GM19099 (cell line): Measurements from ENCODE around the gene NUP37.

Source experiments
- POLR2A ChIP-seq: IDR thresholded peaks from 3 replicates; pipeline ENCODE4 v1.6.1; 2011; ENCODE audit warnings: low read depth; ENCODE audit not compliant: insufficient read length; ENCODE audit errors: extremely low read depth

NUP37 gene

GRCh38 chr12:102033991-102034745 is 85.7 kb downstream of the NUP37 start:
- no peak for TF ChIP-seq POLR2A

GRCh38 chr12:102031852-102032251 is 88.1 kb downstream of the NUP37 start:
- no peak for TF ChIP-seq POLR2A

- no peak for TF ChIP-seq POLR2A
These were observed 90.8 kb downstream of the NUP37 start for GRCh38 chr12:102029141-102029540.

- TF ChIP-seq POLR2A, result no peak
These were observed 93.2 kb downstream of the NUP37 start for GRCh38 chr12:102026728-102027127.

- TF ChIP-seq POLR2A, result no peak
These were observed 95.1 kb downstream of the NUP37 start for GRCh38 chr12:102024765-102025164.

- TF ChIP-seq POLR2A, result no peak
These were observed 96.5 kb downstream of the NUP37 start for GRCh38 chr12:102023343-102023930.
